Activated CD4-positive, alpha-beta T cell treated with anti-CD3 and anti-CD28 coated beads, Interleukin-2, amount 50 U/mL, for 1 hour (primary cell): ENCODE data around the gene BMP7.
"Not testable (repeated sequence)": the region's sequence is repeated elsewhere in the genome, so short reads cannot be mapped to it uniquely, and the experiment has no call there.

ENCODE experiments used
- DNase-seq: peaks from one replicate; pipeline ENCODE4 v3.0.0-alpha.2; 2020

The BMP7 gene

GRCh38 chr20:57248132-57248797 lies 18.2 kb downstream of the BMP7 start:
- no peak for DNase-seq

- no peak for DNase-seq
Observed at GRCh38 chr20:57247292-57247965, 19.0 kb downstream of the BMP7 start.

- no peak for DNase-seq
Observed at GRCh38 chr20:57245997-57246396, 20.4 kb downstream of the BMP7 start.

GRCh38 chr20:57244627-57245214 lies 21.7 kb downstream of the BMP7 start:
- DNase-seq = no peak

- no peak for DNase-seq
Observed at GRCh38 chr20:57244221-57244585, 22.2 kb downstream of the BMP7 start.

GRCh38 chr20:57243480-57244220 lies 22.8 kb downstream of the BMP7 start:
- no peak for DNase-seq

GRCh38 chr20:57242414-57242813 lies 24.0 kb downstream of the BMP7 start:
- DNase-seq = no peak

- no peak for DNase-seq
Observed at GRCh38 chr20:57241363-57241991, 25.0 kb downstream of the BMP7 start.

GRCh38 chr20:57240581-57241362 lies 25.7 kb downstream of the BMP7 start:
- DNase-seq = no peak

- not testable (repeated sequence) for DNase-seq
Observed at GRCh38 chr20:57239725-57240124, 26.7 kb downstream of the BMP7 start.

GRCh38 chr20:57239324-57239723 lies 27.1 kb downstream of the BMP7 start:
- not testable (repeated sequence) for DNase-seq

- DNase-seq = no peak
Observed at GRCh38 chr20:57238089-57238488, 28.4 kb downstream of the BMP7 start.

- no peak for DNase-seq
Observed at GRCh38 chr20:57237585-57237953, 28.9 kb downstream of the BMP7 start.

- DNase-seq = no peak
Observed at GRCh38 chr20:57236813-57237584, 29.4 kb downstream of the BMP7 start.

GRCh38 chr20:57234556-57235251 lies 31.7 kb downstream of the BMP7 start:
- no peak for DNase-seq

- no peak for DNase-seq
Observed at GRCh38 chr20:57231951-57232428, 34.5 kb downstream of the BMP7 start.

- no peak for DNase-seq
Observed at GRCh38 chr20:57231161-57231560, 35.3 kb downstream of the BMP7 start.

GRCh38 chr20:57230247-57230646 lies 36.2 kb downstream of the BMP7 start:
- DNase-seq = no peak

- DNase-seq = no peak
Observed at GRCh38 chr20:57229490-57229889, 37.0 kb downstream of the BMP7 start.

GRCh38 chr20:57225830-57226229 lies 40.6 kb downstream of the BMP7 start:
- DNase-seq = no peak

- no peak for DNase-seq
Observed at GRCh38 chr20:57225197-57225733, 41.2 kb downstream of the BMP7 start.
